Activated T-cell treated with anti-CD3 and anti-CD28 coated beads for 4 hours (primary cell): ENCODE results near the gene A1CF.
"Not testable (repeated sequence)": the region's sequence is repeated elsewhere in the genome, so short reads cannot be mapped to it uniquely, and the experiment has no call there.

Experiments used
- DNase-seq: peaks from one replicate; pipeline ENCODE4 v3.0.0-alpha.2; 2020

A1CF gene

DNA sequence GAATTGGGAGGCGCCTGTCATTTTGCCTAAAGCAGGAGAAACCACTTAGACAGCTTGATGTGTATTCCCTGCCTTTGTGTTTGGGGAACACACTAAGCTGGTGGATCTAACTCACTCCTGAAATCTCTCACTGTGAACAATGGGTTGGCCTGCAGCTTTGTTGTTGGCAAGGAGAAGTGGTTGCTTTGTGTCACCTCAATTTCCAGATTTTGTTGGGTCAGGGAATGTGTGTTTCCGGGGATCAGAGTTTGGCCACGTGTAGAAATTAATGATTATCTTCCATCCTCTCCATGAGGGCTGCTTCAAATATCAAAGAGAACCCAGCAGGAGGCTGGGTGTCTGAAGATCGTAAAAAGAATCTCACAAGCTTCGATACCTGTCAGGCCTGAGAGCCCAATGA lies 27.8 kb downstream of the A1CF start:
- no peak for DNase-seq

DNA sequence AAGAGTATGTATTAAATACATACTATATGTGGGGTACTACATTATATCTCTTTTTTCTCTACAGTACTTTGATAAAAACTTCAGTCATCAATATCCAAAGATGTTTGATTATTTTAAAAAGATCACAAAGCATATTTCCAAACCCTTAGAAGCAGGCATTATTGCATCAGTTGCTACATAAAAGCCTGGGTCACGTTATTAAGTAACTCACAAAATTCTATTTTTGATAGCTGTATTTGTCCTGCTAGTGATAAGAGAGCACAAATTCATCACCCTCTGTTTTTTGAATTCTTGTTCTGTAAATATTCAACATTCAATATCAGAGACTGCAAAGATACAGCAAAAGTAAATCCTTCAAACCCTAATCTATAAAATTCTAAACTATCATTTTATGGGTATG lies 30.0 kb downstream of the A1CF start:
- no peak for DNase-seq

DNA sequence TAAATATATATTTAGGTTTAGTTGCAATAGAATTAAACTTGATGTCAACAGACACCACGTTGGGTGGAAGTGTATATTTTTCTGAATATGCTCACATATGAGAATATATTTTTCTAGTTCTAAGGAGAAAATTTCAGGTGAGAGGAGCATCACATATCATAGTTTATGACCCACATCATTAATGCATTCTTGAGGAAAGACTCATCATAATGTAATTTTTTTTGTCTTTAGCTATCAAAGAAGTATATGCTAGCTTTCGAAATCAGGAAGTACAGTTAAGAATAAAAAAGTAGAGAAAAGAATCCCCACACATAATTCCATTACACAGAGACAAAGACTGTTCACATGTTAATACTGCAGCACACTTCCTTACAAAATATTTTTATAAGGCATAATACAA lies 30.4 kb downstream of the A1CF start:
- no peak for DNase-seq

DNA sequence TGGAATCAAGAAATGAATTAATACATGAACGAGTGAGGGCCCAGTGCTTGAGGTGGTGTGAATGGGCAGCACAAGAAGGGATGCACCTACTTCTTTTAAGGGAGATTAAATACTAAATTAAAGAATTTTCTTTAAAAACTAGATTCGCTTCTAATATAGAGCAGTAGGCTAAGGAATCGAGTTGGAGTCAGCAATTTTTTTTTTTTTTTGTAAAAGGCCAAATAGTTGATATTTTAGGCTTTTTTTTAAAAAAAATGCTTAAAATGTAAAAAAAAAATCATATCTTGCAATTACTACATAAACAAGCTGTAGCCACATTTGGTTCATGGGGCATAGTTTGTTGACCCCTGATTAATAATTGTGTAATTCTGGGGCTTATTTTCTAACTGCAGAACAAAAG lies 31.9 kb downstream of the A1CF start:
- no peak for DNase-seq

DNA sequence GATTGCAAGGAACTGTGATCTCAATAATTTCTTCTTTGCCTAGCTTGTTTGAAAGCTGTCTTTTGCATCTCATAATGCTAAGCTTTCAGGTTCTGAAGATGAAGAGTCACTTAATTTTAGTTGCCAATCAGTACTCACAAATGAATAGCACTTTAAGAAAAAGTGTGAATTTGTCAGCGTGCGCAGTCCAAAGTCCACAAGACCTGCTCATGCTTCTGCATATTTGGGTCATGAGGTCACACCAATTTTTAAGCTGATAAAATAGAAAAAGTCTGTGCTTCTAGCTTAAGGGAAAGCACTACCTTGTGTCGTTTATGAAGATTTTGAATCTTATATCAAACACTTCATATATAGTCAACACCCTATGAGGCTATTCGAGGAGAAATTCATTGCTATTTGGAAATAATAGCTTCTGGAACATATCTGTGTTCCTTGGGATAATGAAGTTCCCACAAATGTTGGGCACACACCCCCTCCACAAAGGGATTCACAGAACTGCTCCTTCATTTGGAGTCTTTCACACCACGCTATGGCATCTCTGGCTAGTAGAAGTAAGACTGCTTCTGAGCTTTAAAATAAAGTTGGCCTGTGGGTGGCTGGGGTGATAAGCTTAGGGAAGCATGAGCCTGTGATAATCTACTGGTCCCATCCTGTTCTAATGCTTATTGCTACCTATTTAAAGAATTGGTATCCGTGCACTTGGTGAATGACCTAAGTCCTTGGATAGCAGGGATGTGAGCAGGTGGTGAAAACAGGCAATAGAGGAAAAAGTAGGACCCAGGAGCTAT lies 33.3 kb downstream of the A1CF start:
- no peak for DNase-seq

DNA sequence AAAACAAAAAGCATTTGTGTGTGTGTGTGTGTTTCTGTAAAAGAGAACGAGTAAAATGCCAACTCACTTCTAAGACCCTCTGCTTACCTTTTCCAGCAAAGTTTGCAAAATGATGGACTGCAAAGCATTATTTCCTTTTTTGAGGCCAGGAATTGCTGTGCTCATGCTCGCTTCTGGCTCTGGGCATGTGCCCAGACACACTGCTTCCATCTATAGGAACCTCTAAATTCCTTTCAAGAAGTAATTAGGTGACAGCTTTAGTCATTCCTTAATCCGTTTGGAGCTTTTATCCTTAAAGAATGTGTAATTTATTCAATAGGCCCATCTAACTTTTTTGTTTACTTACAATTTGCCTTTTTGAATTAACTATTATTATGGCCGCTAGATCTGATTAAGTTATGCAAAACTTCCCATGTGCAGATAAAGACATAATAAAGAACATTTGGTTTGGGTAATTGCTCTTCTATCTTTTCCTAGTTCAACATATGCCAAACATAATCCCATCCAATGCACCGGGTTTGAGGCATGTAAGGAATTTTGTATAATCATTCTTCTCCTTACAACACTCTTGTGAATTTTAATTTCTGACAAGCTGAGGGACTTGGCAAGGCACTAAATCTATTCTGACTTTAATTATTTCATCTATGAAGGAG lies 34.7 kb downstream of the A1CF start:
- DNase-seq: no peak

DNA sequence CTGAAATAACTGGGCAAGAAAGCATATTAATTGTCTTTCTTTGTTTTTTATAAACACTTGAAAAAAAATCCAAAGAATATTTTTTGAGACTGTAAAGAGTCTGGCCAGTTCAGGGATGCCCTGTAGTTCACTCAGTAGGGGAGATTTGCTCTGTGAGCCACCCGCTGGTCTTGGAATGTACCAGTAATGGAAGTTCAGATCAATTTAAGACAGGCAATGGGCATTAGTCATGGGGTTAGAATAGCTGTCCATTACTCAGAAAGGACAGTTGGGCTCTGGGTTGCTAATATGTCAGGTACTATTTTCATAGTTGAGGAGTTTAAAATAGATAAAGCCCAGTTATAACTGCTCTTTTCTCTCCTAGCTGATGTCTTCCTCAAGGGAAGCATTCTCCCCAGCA lies 38.7 kb downstream of the A1CF start:
- DNase-seq: no peak

DNA sequence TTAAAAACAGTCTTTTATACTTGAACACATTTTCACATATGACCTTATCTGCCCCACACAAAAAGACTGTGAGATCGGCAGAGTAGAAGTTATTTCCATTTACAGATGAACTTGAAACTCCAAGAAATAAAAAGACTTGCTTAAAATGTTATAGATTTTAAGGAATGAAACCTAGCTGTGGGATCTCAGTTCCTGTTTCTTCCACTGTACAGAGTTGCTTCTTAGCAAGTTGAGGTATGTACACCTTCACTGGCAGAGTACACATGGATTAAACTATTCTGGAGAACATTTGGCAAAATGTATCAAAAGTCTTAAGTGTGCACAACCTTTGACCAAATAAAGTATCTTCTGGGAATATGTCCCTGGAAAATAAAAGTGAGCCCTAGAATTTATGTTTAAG lies 48.3 kb downstream of the A1CF start:
- no peak for DNase-seq

DNA sequence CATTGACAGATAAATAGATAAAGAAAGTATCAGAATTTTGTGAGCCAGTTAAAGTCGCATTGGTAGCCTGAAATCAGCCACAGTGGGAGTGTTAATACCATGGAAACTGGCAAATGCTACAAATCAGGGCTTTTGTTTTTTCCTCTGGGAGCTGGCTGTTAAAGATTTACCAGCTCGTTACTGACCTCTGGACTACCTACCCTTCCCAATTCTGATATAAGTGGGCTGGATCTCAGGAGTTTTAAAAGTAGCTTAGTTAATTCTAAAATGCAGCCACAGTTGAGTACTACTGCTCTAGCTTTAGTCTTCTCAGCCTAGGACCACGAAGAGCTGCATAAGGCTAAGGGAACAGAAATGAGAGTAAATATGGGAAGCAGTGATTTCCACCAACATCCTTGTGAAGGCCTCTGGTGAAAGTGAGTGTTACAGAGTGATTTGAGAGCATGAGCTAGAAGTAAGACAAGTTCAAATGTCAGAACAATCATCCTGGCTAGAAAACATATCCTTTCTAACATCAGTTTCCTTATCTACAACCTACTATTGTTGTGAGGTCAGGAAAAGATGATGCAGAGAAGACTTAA lies 53.2 kb downstream of the A1CF start:
- DNase-seq: no peak

DNA sequence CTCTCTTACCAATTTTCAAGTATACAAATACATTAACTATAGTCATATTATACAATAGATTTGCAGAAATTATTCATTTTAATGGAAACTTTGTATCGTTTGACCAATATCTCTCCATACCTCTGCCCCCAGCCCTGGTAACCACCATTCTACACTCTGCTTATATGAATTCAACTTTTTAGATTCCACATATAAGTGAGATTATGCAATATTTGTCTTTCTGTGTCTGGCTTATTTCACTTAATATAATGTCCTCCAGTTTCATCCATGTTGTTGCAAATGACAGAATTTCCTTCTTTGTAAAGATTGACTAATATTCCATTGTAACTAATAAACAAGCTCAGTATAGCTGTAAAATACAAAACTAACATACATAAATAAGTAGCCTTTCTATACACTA lies 55.4 kb downstream of the A1CF start:
- DNase-seq: no peak

DNA sequence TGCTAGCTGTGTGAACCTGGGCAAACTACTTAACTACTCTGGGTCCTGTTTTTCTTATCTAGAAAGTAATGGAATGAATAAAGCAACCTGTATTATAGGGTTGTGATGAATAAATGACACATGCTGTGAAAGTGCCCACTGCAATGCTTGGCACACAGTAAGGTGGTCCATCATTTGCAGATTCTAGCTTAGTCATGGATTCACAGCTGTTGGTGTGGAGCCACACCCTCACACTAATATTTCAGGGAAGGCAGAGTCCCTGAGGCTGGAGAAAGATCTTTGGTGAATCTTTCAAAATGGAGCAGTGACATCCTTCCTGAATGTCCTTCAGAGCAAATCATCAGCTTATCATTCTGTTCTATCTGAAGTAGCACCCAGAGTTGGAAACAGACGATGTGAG lies 60.6 kb downstream of the A1CF start:
- DNase-seq: no peak

DNA sequence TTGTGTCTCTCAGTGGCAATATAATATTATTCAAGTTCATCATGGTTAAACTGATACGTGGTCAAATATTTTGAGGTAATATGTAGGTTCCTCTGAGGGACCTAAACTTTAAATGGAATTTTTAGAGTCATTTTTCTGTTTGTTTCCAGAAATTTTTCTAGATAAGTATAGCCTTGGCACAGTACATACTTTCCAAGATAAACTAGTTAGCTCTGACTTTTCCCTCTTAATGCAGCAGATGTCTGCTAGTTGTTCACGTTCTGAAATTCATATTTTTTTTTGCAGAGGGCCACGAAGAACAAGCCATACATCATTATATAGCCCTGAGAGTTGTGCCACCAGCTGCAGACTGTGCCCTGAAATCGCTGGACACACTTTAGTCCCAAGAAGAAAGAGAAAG lies 61.6 kb downstream of the A1CF start:
- no peak for DNase-seq

DNA sequence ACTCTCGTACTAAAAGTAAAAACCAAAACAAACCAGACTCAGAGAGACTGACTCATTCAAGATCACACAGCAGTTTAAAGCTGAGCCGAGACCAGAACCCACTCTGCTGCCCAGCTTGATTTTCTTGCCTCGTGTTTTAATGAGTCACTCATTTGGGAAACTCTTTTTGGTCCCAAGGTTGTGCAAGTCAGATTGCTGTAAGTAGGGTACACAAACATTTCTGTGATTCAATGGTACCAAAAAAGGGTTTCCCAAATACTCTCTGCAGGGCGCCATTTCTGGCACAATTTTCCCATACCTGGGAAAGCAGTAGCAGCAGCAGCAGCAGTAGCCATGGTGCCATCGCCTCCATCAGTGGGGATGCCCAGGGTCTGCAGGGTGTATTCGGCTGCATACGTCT lies 75.8 kb downstream of the A1CF start:
- no peak for DNase-seq

DNA sequence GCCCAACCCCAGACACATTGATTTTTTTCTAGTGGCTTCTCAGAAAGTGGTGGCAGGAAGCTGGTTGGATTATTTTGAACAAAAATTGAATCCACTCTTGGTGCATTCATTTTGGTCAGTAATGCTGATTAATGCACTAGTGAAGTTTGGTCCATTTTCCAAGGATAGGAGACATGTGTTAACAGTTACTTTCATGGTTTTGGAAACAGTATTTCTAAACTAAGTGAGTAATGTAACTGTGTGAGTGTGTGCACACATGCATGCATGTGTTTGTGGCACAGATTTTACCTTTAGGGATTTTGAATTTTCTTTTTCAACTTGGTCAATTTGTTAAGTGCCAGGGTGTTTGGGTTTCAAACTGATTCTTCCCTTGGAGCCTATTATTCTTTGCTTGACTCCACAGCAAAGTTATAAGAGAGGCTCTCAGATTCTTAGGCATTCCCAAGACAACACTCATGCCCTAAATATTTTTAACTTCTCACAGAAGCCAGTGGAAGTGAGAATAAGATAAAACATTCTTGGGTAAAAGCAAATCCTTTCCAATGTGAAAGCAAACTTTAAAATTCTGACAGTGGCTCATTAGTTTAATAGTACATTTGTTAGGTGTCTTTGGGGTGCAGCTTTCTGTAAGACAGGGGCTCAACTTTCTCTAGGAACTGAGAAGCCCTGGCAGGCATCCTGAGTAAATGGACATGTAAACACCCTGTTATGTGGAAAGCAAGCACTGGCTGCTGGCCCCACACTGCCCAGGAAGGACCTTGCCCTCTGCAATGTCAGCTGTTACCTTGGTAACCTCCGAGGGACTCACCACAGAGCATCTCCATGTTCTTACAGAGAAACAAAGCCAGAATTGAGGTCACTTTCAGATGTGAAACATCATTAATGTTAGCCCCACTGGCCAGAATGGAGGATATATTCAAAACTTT lies 77.3 kb downstream of the A1CF start:
- DNase-seq: no peak

DNA sequence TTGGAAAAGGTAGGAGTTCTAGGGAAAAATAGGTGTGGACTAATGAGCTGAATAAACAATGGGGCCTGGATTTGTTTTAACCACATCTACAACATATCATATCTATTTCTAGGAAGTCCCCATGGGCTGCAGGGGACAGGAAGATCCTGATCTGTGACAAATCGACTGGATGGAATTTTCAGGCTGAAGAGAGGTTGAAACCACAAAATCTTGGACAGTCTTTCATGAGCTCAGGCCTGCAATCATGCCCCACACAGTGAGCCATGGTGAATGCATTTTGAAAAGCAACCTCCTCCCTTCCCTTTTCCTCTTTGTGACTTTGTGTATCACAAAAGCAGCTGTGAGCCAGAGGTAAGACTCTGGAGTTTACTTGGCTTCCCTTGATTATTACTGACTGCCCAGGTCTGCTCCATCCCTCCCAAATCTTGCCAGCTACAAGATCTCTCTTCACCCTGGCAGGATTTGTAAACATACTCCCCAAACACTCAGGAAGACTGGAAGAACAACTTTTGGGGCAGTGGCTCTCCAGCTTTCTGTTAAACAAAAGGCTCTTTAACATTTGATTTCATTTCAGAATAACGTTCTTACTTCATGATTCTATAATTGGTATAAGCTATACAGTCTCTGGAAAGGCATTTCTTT lies 79.3 kb downstream of the A1CF start:
- DNase-seq: no peak

DNA sequence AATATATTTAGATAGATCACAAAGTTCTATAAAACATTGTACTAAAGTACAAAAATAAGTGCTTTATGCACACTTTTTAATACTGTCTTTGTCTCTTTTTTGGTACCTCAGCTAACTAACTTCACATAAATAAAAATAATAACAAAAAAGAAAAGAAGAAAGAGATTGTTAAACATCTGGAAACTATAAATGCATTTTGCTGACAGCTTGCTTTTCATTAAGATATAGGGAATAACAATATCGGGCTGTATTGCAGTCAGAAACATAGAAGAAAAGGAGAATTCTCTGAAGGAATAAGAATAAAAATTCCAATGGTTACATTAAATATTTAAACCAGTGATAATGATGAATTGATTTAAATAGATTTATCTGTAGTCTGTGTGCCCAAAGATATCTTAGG lies 85.8 kb downstream of the A1CF start:
- DNase-seq: no peak

DNA sequence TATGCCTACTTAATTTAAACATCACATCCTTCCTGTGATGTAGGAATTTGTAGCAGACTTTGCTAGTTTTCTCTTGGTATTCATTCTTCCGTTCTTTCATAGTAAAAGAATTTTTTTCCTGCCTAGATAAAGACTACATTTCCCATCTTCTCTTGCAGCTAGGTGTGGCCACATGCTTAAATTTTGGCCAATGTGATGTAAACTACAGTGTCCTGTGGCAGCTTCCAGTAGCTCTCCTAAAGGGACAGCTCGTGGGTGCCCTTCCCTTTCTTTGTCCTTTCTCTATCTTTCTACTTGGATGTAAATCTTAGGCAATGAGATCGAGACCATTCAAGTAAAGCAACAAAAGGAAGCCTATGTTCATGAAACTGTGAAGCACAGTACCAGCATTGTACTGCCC lies 87.1 kb downstream of the A1CF start:
- no peak for DNase-seq

DNA sequence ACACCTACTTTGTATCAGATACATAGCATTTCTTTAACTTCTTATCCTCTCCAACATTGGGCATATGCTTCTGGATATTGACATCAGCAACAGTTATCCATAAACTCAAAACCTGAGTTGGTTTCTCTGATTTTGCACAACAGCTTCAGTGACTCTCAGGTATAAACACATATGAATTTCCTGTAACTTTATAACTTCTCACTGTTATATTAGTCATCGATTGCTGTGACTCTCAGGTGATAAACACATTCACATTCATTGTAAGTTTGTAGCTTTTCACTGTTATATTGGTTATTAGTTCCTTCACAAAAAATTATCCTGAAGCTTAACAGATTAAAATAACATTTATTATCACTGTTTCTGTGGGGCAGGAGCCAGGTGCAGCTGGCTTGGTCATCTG lies 88.7 kb downstream of the A1CF start:
- no peak for DNase-seq

DNA sequence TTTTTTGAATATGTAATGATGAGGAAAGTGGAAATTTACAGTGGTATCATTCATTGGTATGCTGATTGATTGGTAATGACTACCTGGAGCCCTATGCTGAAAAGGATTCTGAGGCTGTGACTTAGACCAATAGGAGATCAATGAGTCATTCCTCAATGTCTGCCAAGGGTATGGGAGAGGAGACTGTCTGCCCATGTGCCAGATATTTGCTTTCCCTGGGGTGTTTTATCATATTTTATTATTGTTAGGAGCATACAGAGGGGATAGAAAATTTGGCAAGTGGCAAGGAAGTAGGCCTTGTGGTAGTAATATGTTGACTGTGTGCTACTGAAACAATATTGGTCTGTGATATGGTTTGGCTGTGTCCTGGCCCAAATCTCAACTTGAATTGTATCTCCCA lies 90.9 kb downstream of the A1CF start:
- no peak for DNase-seq

DNA sequence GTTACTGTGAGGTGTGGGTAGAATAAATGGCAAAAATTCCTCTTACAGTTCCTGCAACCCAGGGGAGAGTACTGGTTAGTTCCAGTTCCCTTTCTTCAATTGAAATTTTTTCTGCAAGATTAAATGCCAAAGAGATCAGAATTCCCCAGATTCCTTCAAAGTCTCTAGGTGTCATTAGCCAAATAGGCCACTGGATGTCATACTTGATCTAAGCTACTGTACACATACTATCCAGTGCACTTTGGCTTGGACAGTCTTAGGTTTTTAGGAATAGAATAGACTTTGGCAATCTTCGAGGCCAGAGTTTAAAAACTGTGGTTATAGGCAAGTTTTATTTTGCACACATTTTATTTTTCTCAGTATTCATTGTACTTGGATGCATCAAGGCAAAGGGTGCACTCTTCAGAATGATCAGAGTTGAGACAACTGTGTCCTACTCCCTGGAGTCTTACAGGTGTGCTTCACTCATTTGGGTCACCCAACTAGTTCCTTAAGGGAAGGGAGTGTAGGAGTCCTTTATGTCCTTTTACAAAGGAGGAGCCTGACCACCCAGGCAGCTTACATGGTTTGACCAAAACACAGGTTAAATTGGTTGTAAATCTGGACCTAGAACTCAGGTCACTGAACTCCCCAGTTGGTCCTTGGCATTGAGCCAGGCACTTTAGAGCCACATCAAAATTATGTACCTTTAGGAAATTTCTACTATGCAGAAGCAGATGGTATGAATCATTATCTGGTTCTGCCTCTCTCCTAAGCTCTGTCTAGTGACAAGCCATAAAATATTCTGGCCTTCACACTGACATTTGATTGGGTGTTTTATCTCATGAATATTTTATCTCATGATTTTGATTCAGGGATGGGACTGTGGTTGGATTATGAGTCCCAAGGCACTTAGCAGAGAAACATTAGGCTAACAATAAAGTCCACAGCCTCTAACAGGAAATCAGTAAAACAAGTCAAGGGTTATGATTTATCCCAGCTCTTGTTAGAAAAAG lies 96.2 kb downstream of the A1CF start:
- no peak for DNase-seq

DNA sequence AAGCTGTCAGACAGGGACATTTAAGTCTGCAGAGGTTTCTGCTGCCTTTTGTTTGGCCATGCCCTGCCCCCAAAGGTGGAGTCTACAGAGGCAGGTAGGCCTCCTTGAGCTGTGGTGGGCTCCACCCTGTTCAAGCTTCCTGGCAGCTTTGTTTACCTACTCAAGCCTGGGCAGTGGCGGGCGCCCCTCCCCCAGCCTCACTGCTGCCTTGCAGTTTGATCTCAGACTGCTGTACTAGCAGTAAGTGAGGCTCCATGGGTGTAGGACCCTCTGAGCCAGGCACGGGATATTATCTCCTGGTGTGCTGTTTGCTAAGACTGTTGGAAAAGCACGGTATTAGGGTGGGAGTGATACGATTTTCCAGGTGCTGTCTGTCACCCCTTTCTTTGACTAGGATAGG lies 97.5 kb downstream of the A1CF start:
- DNase-seq: not testable (repeated sequence)

DNA sequence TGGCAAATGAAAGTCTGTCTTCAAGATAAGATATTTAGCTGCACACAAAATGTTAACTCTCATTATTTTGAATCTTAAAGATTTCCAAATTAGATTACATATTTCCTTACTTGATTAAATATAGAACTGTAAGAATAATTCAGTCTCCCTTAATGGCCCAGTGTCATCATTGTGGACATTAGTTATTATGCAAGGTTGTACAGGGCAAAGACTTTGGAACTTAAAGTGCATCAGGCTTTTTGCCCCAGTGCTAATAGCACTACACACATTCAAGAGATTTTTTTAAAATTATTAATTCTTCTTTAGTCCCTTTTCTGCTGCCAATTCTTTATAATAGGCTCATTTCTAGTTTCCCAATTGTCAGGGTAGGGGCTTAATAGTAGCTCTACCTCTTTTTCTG lies 103.4 kb downstream of the A1CF start:
- not testable (repeated sequence) for DNase-seq
